ENCODE data around the gene CDC5L. TPM values are rescaled to one million over a fixed set of nuclear protein-coding genes. Genes with fewer than 3 reads are reported as not detected.

The CDC5L gene
- total and polyA plus RNA-seq, 8 donors: 16.5 to 38.0 (median 35.5) TPM

- ATAC-seq: peak; percentile 80
- no peak overlapping the region for H3K4me3 ChIP-seq
- no peak for DNase-seq
- peaks cover 0 to 8% of the 10 kb centered on the region in 2 donors for H3K4me1 ChIP-seq
- intact Hi-C loops (cut with DNase I): no loop called here
- H3K36me3 ChIP-seq: peaks cover 0 to 90% of the 10 kb centered on the region in 2 donors
- H3K27ac ChIP-seq: no peak overlapping the region
- no peaks in the 10 kb centered on the region for H3K27me3 ChIP-seq
- TF ChIP-seq CTCF (IDR thresholded peaks at IDR 0.05): no peak
- no peaks in the 10 kb centered on the region for H3K9me3 ChIP-seq
Measured at GRCh38 chr6:44422531-44422930, 35.0 kb downstream of the CDC5L start.

- no peak for TF ChIP-seq CTCF (IDR thresholded peaks at IDR 0.05)
- Histone ChIP-seq H3K4me3 (no peak overlapping the region), H3K27me3 (no peaks in the 10 kb centered on the region), H3K4me1 (peaks cover 0 to 8% of the 10 kb centered on the region in 2 donors), H3K9me3 (no peaks in the 10 kb centered on the region), H3K27ac (no peak overlapping the region), H3K36me3 (peaks cover 0 to 90% of the 10 kb centered on the region in 2 donors)
- no peak for DNase-seq
- intact Hi-C loops (cut with DNase I): no loop called here
- ATAC-seq: no peak
Measured at GRCh38 chr6:44423306-44423705, 35.8 kb downstream of the CDC5L start.

- no peak overlapping the region for H3K27ac ChIP-seq
- no peak for DNase-seq
- no peak overlapping the region for H3K4me3 ChIP-seq
- no peaks in the 10 kb centered on the region for H3K9me3 ChIP-seq
- H3K4me1 ChIP-seq: peaks cover 0 to 8% of the 10 kb centered on the region in 2 donors
- no peaks in the 10 kb centered on the region for H3K27me3 ChIP-seq
- intact Hi-C loops (cut with DNase I): no loop called here
- no peak for ATAC-seq
- H3K36me3 ChIP-seq: peaks cover 0 to 96% of the 10 kb centered on the region in 2 donors
- TF ChIP-seq CTCF (IDR thresholded peaks at IDR 0.05): no peak
Measured at GRCh38 chr6:44425951-44426350, 38.4 kb downstream of the CDC5L start.

GRCh38 chr6:44428682-44429081 is 41.2 kb downstream of the CDC5L start:
- intact Hi-C loops (cut with DNase I): no loop called here
- no peak for DNase-seq
- no peaks in the 10 kb centered on the region for H3K4me1 ChIP-seq
- no peaks in the 10 kb centered on the region for H3K9me3 ChIP-seq
- no peaks in the 10 kb centered on the region for H3K27me3 ChIP-seq
- peaks cover 0 to 83% of the 10 kb centered on the region in 2 donors for H3K36me3 ChIP-seq
- no peak for TF ChIP-seq CTCF (IDR thresholded peaks at IDR 0.05)
- H3K27ac ChIP-seq: no peak overlapping the region
- ATAC-seq: no peak
- H3K4me3 ChIP-seq: no peak overlapping the region

GRCh38 chr6:44430326-44430725 is 42.8 kb downstream of the CDC5L start:
- Histone ChIP-seq H3K36me3 (peaks cover 0 to 73% of the 10 kb centered on the region in 2 donors), H3K4me3 (no peak overlapping the region), H3K27me3 (no peaks in the 10 kb centered on the region), H3K9me3 (no peaks in the 10 kb centered on the region), H3K4me1 (no peaks in the 10 kb centered on the region), H3K27ac (no peak overlapping the region)
- TF ChIP-seq CTCF (IDR thresholded peaks at IDR 0.05): no peak
- intact Hi-C loops (cut with DNase I): no loop called here
- no peak for DNase-seq
- no peak for ATAC-seq

All from left lung (tissue), 10 donors.